GM23338 (cell line): ENCODE measurements around the gene NBPF26.
"Not testable (repeated sequence)": the region's sequence is repeated elsewhere in the genome, so short reads cannot be mapped to it uniquely, and the experiment has no call there.

ENCODE experiments used
- CTCF ChIP-seq, 2 experiments: fragments of 200-600 bp in 1 of 2; sonication (generic) in 1 of 2; conservative IDR thresholded peaks; 2 replicates each; pipeline versions ENCODE4 v1.5.1 to v1.6.1; 2016 to 2017; ENCODE audit warnings: antibody characterized with exemption in 2 of 2, low read depth in 2 of 2, mild to moderate bottlenecking in 2 of 2, moderate library complexity in 1 of 2
- POLR2AphosphoS5 ChIP-seq: IDR thresholded peaks from 2 replicates; pipeline ENCODE4 v1.6.1; 2016; ENCODE audit warnings: antibody characterized with exemption, low read depth
- REST ChIP-seq: IDR thresholded peaks from one replicate; pipeline ENCODE4 v1.6.1; 2018; ENCODE audit warnings: antibody characterized with exemption; ENCODE audit not compliant: unreplicated experiment

GRCh38 chr1:120825051-120825450 is 101.3 kb downstream of the NBPF26 start:
- not testable (repeated sequence) for TF ChIP-seq CTCF (conservative IDR thresholded peaks at IDR 0.05; ENCODE audit: low read depth in 2 of 2); POLR2AphosphoS5; REST
